Body of pancreas (tissue), 4 donors: ENCODE measurements around the gene CA5A.

Experiments
- POLR2A ChIP-seq, 3 donors: fragments of 450-650 bp; IDR thresholded peaks; one replicate each; pipeline ENCODE4 v1.6.1; 2016; ENCODE audit warnings: antibody characterized with exemption in 3 of 3, mild to moderate bottlenecking in 2 of 3
- TF ChIP-seq, protein P1 (sequence below), 7 experiments: fragments of 450-650 bp in 4 of 7; fragments of 200-600 bp in 3 of 7; sonication (generic) in 3 of 7; IDR thresholded peaks; one replicate each; pipeline ENCODE4 v1.5.1; 2016 to 2019; ENCODE audit warnings: antibody characterized with exemption in 7 of 7

GRCh38 chr16:87842209-87842869, 94.0 kb downstream of the CA5A start:
- TF ChIP-seq, protein P1, sequence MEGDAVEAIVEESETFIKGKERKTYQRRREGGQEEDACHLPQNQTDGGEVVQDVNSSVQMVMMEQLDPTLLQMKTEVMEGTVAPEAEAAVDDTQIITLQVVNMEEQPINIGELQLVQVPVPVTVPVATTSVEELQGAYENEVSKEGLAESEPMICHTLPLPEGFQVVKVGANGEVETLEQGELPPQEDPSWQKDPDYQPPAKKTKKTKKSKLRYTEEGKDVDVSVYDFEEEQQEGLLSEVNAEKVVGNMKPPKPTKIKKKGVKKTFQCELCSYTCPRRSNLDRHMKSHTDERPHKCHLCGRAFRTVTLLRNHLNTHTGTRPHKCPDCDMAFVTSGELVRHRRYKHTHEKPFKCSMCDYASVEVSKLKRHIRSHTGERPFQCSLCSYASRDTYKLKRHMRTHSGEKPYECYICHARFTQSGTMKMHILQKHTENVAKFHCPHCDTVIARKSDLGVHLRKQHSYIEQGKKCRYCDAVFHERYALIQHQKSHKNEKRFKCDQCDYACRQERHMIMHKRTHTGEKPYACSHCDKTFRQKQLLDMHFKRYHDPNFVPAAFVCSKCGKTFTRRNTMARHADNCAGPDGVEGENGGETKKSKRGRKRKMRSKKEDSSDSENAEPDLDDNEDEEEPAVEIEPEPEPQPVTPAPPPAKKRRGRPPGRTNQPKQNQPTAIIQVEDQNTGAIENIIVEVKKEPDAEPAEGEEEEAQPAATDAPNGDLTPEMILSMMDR (IDR thresholded peaks at IDR 0.05), result no peak
- no peak for TF ChIP-seq POLR2A (IDR thresholded peaks at IDR 0.05)
